WTC11 (cell line): ENCODE data around the gene DBX1.

ENCODE experiments used
- CREB1 ChIP-seq: sonication (generic); formaldehyde crosslinking; IDR thresholded peaks from 2 replicates; pipeline ENCODE4 v1.8.0; 2023; ENCODE audit warnings: mild to moderate bottlenecking, missing genetic modification reagents
- JUN ChIP-seq: sonication (generic); formaldehyde crosslinking; IDR thresholded peaks from 2 replicates; pipeline ENCODE4 v1.8.0; 2023; ENCODE audit warnings: mild to moderate bottlenecking, missing genetic modification reagents
- NFE2L1 ChIP-seq: sonication (generic); formaldehyde crosslinking; IDR thresholded peaks from 2 replicates; pipeline ENCODE4 v1.8.1; 2023; ENCODE audit warnings: missing genetic modification reagents
- NR1H2 ChIP-seq: sonication (generic); formaldehyde crosslinking; IDR thresholded peaks from 2 replicates; pipeline ENCODE4 v1.9.0; 2021; ENCODE audit warnings: mild to moderate bottlenecking, moderate library complexity, missing genetic modification reagents
- ZNF317 ChIP-seq: sonication (generic); formaldehyde crosslinking; IDR thresholded peaks from 2 replicates; pipeline ENCODE4 v1.8.1; 2023; ENCODE audit warnings: low read depth, mild to moderate bottlenecking, moderate library complexity, missing genetic modification reagents, borderline replicate concordance
- TF ChIP-seq, protein P1 (sequence below): sonication (generic); formaldehyde crosslinking; IDR thresholded peaks from 2 replicates; pipeline ENCODE4 v1.8.1; 2022; ENCODE audit warnings: mild to moderate bottlenecking, moderate library complexity, missing genetic modification reagents
- TF ChIP-seq, protein P2 (sequence below): fragments of 200-600 bp; IDR thresholded peaks from 2 replicates; pipeline ENCODE4 v1.8.0; 2022; ENCODE audit warnings: antibody characterized with exemption
- TF ChIP-seq, protein P3 (sequence below): sonication (generic); formaldehyde crosslinking; IDR thresholded peaks from 2 replicates; pipeline ENCODE4 v1.8.0; 2022; ENCODE audit warnings: missing genetic modification reagents
- TF ChIP-seq, protein P4 (sequence below): sonication (generic); formaldehyde crosslinking; IDR thresholded peaks from 2 replicates; pipeline ENCODE4 v1.8.0; 2022; ENCODE audit warnings: mild to moderate bottlenecking, missing genetic modification reagents
- TF ChIP-seq, protein P5 (sequence below): sonication (generic); formaldehyde crosslinking; IDR thresholded peaks from 2 replicates; pipeline ENCODE4 v1.8.1; 2023; ENCODE audit warnings: mild to moderate bottlenecking, missing genetic modification reagents, moderate library complexity

DNA sequence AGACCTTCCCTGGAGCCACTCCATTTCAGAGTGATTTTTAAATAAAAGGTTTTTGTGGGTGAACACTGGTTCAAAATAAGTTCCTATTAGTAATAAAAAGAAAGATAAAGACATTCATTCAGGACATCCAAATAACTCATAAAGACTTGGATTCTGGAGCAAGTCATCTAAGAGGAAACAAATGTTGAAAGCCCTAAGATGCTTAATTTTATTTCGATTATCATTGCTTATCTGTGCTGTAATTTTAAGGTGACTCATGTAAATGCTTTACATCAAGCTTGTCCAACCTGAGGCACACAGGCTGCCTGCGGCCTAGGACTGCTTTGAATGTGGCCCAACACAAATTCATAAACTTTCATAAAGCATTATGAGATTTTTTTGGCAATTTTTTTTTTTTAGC lies 34.2 kb upstream of the DBX1 start:
- no peak for TF ChIP-seq JUN (CRISPR knock-in tag)
- TF ChIP-seq, protein P1, sequence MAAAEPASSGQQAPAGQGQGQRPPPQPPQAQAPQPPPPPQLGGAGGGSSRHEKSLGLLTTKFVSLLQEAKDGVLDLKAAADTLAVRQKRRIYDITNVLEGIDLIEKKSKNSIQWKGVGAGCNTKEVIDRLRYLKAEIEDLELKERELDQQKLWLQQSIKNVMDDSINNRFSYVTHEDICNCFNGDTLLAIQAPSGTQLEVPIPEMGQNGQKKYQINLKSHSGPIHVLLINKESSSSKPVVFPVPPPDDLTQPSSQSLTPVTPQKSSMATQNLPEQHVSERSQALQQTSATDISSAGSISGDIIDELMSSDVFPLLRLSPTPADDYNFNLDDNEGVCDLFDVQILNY: no peak
- TF ChIP-seq, protein P2, sequence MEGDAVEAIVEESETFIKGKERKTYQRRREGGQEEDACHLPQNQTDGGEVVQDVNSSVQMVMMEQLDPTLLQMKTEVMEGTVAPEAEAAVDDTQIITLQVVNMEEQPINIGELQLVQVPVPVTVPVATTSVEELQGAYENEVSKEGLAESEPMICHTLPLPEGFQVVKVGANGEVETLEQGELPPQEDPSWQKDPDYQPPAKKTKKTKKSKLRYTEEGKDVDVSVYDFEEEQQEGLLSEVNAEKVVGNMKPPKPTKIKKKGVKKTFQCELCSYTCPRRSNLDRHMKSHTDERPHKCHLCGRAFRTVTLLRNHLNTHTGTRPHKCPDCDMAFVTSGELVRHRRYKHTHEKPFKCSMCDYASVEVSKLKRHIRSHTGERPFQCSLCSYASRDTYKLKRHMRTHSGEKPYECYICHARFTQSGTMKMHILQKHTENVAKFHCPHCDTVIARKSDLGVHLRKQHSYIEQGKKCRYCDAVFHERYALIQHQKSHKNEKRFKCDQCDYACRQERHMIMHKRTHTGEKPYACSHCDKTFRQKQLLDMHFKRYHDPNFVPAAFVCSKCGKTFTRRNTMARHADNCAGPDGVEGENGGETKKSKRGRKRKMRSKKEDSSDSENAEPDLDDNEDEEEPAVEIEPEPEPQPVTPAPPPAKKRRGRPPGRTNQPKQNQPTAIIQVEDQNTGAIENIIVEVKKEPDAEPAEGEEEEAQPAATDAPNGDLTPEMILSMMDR: no peak
- no peak for TF ChIP-seq NFE2L1 (CRISPR knock-in tag)
- TF ChIP-seq, protein P3, sequence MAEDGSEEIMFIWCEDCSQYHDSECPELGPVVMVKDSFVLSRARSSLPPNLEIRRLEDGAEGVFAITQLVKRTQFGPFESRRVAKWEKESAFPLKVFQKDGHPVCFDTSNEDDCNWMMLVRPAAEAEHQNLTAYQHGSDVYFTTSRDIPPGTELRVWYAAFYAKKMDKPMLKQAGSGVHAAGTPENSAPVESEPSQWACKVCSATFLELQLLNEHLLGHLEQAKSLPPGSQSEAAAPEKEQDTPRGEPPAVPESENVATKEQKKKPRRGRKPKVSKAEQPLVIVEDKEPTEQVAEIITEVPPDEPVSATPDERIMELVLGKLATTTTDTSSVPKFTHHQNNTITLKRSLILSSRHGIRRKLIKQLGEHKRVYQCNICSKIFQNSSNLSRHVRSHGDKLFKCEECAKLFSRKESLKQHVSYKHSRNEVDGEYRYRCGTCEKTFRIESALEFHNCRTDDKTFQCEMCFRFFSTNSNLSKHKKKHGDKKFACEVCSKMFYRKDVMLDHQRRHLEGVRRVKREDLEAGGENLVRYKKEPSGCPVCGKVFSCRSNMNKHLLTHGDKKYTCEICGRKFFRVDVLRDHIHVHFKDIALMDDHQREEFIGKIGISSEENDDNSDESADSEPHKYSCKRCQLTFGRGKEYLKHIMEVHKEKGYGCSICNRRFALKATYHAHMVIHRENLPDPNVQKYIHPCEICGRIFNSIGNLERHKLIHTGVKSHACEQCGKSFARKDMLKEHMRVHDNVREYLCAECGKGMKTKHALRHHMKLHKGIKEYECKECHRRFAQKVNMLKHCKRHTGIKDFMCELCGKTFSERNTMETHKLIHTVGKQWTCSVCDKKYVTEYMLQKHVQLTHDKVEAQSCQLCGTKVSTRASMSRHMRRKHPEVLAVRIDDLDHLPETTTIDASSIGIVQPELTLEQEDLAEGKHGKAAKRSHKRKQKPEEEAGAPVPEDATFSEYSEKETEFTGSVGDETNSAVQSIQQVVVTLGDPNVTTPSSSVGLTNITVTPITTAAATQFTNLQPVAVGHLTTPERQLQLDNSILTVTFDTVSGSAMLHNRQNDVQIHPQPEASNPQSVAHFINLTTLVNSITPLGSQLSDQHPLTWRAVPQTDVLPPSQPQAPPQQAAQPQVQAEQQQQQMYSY (CRISPR knock-in tag): no peak
- no peak for TF ChIP-seq ZNF317
- TF ChIP-seq CREB1 (CRISPR knock-in tag): no peak
- TF ChIP-seq NR1H2 (CRISPR knock-in tag): no peak
- TF ChIP-seq, protein P4, sequence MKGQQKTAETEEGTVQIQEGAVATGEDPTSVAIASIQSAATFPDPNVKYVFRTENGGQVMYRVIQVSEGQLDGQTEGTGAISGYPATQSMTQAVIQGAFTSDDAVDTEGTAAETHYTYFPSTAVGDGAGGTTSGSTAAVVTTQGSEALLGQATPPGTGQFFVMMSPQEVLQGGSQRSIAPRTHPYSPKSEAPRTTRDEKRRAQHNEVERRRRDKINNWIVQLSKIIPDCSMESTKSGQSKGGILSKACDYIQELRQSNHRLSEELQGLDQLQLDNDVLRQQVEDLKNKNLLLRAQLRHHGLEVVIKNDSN (CRISPR knock-in tag): no peak
- TF ChIP-seq, protein P5, sequence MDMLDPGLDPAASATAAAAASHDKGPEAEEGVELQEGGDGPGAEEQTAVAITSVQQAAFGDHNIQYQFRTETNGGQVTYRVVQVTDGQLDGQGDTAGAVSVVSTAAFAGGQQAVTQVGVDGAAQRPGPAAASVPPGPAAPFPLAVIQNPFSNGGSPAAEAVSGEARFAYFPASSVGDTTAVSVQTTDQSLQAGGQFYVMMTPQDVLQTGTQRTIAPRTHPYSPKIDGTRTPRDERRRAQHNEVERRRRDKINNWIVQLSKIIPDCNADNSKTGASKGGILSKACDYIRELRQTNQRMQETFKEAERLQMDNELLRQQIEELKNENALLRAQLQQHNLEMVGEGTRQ (CRISPR knock-in tag): no peak
